ENCODE results near the gene WDFY2.
"Not testable (repeated sequence)": the region's sequence is repeated elsewhere in the genome, so short reads cannot be mapped to it uniquely, and the experiment has no call there.

The WDFY2 gene

GRCh38 chr13:51569001-51569400 lies 15.3 kb upstream of the WDFY2 start:
- DNase-seq = not testable (repeated sequence)

DNA sequence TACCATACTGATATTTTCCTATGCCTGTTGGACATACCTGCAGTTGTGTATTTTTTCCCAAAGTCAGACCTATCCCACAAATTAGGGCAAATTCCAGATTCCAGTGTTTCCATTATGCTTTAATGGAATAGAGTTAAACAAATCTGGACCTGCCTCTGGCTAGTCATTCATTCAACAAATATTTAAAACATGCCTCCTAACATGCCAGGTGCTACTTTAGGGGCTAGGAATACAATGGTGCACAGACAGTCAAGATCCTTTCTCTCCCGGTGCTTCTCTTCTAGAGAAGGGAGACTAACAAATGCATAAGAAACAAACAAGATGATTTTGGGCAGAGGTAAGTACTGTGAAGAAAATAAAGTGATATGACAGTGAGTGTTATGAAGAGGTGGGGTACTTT lies 7.5 kb upstream of the WDFY2 start:
- DNase-seq = no peak

DNA sequence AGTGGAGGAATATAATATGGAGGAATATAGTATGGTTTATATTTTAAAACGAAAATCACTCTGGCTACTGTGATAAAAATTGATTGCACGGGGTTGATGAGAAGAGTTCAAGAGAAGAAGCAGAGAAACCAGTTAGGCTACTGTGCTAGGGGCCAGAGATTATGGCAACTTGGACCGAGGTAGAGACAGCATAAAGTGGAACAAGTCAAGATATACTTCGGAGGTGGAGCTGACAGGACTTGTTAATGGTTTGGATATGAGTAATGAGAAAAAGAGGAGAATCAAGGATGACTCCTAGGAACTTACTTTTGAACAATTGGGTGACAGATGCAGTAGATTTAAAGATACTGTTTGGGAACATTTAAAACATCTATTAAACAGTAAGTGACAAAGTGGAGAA lies 6.6 kb upstream of the WDFY2 start:
- no peak for DNase-seq

GRCh38 chr13:51579676-51580075 lies 4.6 kb upstream of the WDFY2 start:
- no peak for DNase-seq

- DNase-seq = no peak
These were observed 3.0 kb upstream of the WDFY2 start for GRCh38 chr13:51581148-51581820.

GRCh38 chr13:51583469-51583874 lies 790 bp upstream of the WDFY2 start:
- DNase-seq = no peak

DNA sequence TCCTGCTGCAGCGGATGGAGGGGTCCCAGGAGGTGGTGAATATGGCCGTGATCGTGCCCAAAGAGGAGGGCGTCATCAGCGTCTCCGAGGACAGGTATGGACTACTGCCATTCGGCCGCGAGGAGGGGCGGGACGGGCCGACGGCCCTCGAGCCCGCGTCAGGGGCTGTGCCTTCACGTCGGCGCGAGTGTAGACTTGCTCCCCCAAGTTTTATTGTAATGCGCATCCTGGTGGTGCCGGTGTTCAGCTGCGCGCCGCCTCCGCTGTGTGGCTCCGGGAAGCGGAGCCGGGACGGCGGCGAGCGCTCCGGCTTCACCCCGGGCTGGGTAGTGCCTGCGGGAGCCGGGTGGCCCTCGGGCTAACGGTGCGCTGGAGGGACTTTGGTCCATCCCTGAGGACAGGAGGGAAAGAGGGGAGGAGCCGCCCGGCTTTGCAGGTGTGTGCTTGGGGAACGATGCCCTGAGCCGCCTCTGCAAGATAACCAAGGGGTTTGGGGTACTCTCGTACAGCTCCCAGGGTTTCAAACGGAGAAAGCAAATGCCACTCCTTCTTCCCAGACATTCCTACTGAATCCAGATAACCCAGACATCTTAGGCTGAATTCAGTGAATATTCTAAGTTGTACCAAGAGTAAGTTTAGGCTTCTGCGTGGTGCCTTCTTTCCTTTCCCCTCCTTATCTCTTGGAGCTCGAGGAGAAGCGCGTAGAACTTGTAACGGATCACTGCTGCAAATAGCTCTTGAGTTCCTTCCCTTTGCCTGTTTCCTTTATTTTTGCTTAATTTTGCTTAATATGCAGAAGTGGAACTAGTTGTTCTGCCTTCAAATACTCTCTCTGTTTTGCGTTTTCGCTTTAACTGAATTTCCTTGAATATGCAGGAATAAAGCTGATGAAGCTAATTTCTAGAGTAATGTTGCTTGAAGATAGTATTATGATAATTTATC lies 740 bp downstream of the WDFY2 start:
- DNase-seq = peak; percentile 46

DNA sequence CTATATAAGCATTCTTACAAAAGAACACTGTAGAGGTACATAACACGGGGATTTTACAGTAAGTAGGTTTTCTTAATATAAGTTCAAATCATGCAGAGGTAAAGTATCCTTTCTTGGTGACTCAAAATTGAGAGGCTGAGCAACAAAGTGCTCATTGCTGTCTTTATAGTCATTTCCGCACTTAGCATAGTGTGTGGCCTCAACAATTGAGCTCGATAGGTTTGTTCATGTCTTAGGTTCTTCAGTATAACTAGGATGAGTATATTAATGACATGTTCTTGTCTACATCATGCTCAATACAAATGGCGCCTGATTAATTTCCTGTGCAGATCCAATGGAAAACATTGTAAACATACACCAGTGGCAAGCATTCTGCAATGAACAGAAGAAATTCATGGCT lies 1.4 kb downstream of the WDFY2 start:
- DNase-seq = no peak

- DNase-seq = no peak
These were observed 3.1 kb downstream of the WDFY2 start for GRCh38 chr13:51587372-51587771.

DNA sequence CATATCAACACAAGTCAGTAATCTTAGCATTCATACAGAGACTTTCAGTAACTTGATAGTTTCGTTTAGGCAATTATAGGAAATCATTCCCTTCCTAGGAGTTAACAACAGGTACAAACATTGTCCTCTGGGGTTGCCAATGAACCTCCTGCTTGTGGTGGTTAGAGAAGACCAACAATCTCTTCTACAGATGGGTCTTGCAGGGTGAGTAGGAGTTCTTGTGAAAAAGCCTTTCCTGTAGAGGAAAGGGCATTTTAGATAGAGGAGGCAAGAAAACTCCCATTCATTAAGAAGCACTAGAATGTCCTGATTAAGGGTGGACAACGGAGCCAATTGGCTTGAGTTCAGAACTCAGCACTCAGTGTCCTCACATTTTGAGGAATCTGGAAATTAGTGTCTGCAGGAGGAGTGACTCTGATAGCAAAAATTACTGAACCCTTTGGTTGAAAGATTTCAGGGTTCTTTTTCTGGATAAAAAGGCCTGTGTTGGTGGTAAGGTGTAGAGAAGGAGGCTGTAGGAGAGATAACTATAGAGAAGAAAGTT lies 4.2 kb downstream of the WDFY2 start:
- DNase-seq = no peak

- no peak for DNase-seq
These were observed 5.5 kb downstream of the WDFY2 start for GRCh38 chr13:51589793-51590192.

- no peak for DNase-seq
These were observed 6.1 kb downstream of the WDFY2 start for GRCh38 chr13:51590231-51590970.

- no peak for DNase-seq
These were observed 6.8 kb downstream of the WDFY2 start for GRCh38 chr13:51590971-51591627.

DNA sequence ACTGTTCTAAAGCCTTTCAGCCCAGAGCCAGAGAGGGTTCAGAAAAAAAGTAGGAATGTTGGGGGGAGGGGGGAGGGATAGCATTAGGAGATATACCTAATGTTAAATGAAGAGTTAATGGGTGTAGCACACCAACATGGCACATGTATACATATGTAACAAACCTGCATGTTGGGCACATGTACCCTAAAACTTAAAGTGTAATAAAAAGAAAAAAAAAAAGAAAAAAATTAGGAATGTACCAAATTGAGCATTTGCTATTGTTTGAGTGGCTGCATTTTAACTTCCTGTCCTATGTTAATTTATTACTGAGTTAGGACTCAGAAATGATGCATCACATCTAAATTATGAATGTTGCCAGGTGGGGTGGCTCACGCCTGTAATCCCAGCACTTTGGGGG lies 7.7 kb downstream of the WDFY2 start:
- not testable (repeated sequence) for DNase-seq

DNA sequence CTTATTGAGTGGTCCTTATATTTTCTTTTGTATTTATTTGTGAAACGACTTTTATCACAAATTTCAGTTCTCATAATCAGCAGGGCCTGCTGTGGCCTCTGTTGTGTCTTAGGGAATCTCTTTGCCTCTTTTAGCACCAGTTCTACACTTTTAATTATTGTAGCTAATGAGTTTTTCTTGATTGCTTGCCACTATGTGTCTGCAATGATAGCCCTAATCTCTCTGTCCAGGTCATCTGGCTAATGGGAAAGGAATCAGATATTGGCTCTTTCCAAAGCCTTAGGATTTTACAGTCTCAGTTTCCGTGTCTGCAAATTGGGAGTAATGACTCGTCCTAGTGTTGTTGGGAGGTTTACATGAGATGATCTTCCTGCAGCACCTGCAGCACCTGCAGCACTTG lies 10.2 kb downstream of the WDFY2 start:
- DNase-seq = no peak

GRCh38 chr13:51595416-51595815 lies 11.2 kb downstream of the WDFY2 start:
- DNase-seq = no peak

- DNase-seq = no peak
These were observed 12.3 kb downstream of the WDFY2 start for GRCh38 chr13:51596541-51596940.

GRCh38 chr13:51599444-51600176 lies 15.3 kb downstream of the WDFY2 start:
- DNase-seq = no peak

DNA sequence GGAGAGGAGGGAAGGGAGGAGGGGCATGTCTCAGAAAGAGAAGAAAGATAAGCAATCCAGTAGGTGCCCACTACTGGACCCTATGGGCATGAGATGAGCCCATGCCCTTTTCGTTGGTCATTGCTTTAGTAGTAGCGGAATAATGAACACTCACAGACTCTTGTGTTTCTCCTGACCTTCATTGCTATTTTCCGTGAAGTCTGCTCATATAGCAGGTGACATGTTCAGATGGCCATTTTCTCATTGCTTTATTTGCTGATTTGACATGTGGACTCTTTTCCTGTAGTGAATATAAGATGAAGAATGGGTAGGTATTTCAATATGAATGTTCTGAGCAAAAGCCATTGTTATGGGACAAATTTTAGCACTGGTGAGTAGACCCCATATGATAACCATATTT lies 16.4 kb downstream of the WDFY2 start:
- DNase-seq = no peak

GRCh38 chr13:51601601-51602565 lies 17.6 kb downstream of the WDFY2 start:
- DNase-seq = no peak

DNA sequence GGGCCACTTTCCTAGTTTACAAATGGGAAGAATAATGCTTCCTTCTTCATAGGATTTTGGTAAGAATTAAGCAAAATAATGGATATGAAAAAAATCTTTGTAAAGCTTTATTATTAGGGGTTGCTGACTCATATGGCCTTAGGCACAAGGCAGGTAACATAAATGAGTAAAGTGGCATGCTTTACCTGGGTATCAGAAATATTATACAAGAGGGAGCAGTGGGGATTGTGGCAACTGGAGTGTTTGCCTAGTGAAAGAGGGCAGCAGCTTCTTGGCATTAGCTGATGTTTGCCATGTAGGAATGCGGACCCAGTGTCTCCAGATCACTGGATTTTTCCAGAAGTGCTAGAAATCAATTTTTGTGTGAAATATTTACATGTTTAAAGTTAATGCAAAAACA lies 19.5 kb downstream of the WDFY2 start:
- no peak for DNase-seq

All from NCI-H345 (cell line).